Measurements from ENCODE around the gene ECHDC1. TPM values are rescaled to one million over a fixed set of nuclear protein-coding genes. Genes with fewer than 3 reads are reported as not detected.

The ECHDC1 gene
- total and polyA plus RNA-seq, 2 of the 4 experiments (the other 2 are of a cell fraction): 33.1 to 40.3 TPM

GRCh38 chr6:127279815-127280214 is 63.6 kb downstream of the ECHDC1 start:
- in situ Hi-C loops (cut with MboI; ENCODE audit: low sequenced_read_pairs) (no loop called here), intact Hi-C loops (cut with micrococcal nuclease) (no loop called here), dilution Hi-C loops (cut with HindIII; ENCODE audit: low sequenced_read_pairs, unreplicated experiment) (no loop called here)
- no peaks in the 10 kb centered on the region for H3K9me3 ChIP-seq (ENCODE audit: control insufficient read depth, insufficient read depth, low read length)
- TF ChIP-seq MAZ (IDR thresholded peaks at IDR 0.05; ENCODE audit: borderline replicate concordance, low read depth, low read length) (no peak), RAD21 (IDR thresholded peaks at IDR 0.05; ENCODE audit: low read length) (no peak), NFE2L2 (IDR thresholded peaks at IDR 0.05; ENCODE audit: low read depth, low read length) (no peak), MAFK (IDR thresholded peaks at IDR 0.05; ENCODE audit: low read depth, low read length) (no peak), CHD1 (IDR thresholded peaks at IDR 0.05; ENCODE audit: low read depth, low read length) (no peak), CEBPB (IDR thresholded peaks at IDR 0.05; ENCODE audit: low read depth, low read length) (no peak), BHLHE40 (IDR thresholded peaks at IDR 0.05; ENCODE audit: low read depth, low read length) (no peak), FOS (IDR thresholded peaks at IDR 0.05; ENCODE audit: low read depth, low read length) (no peak), SMC3 (IDR thresholded peaks at IDR 0.05; ENCODE audit: low read depth, low read length) (no peak), RFX5 (IDR thresholded peaks at IDR 0.05; ENCODE audit: low read depth, low read length) (no peak), POLR2A (IDR thresholded peaks at IDR 0.05; ENCODE audit: low read depth, low read length) (no peak), RCOR1 (IDR thresholded peaks at IDR 0.05; ENCODE audit: insufficient replicate concordance, low read length) (no peak), MXI1 (IDR thresholded peaks at IDR 0.05; ENCODE audit: borderline replicate concordance, low read depth, low read length) (no peak)
- TF ChIP-seq, protein P1, sequence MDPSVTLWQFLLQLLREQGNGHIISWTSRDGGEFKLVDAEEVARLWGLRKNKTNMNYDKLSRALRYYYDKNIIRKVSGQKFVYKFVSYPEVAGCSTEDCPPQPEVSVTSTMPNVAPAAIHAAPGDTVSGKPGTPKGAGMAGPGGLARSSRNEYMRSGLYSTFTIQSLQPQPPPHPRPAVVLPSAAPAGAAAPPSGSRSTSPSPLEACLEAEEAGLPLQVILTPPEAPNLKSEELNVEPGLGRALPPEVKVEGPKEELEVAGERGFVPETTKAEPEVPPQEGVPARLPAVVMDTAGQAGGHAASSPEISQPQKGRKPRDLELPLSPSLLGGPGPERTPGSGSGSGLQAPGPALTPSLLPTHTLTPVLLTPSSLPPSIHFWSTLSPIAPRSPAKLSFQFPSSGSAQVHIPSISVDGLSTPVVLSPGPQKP (IDR thresholded peaks at IDR 0.05; ENCODE audit: borderline replicate concordance, low read depth, low read length): no peak
- TF ChIP-seq, protein P2, sequence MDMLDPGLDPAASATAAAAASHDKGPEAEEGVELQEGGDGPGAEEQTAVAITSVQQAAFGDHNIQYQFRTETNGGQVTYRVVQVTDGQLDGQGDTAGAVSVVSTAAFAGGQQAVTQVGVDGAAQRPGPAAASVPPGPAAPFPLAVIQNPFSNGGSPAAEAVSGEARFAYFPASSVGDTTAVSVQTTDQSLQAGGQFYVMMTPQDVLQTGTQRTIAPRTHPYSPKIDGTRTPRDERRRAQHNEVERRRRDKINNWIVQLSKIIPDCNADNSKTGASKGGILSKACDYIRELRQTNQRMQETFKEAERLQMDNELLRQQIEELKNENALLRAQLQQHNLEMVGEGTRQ (IDR thresholded peaks at IDR 0.05; ENCODE audit: low read depth, low read length): no peak
- TF ChIP-seq, protein P3, sequence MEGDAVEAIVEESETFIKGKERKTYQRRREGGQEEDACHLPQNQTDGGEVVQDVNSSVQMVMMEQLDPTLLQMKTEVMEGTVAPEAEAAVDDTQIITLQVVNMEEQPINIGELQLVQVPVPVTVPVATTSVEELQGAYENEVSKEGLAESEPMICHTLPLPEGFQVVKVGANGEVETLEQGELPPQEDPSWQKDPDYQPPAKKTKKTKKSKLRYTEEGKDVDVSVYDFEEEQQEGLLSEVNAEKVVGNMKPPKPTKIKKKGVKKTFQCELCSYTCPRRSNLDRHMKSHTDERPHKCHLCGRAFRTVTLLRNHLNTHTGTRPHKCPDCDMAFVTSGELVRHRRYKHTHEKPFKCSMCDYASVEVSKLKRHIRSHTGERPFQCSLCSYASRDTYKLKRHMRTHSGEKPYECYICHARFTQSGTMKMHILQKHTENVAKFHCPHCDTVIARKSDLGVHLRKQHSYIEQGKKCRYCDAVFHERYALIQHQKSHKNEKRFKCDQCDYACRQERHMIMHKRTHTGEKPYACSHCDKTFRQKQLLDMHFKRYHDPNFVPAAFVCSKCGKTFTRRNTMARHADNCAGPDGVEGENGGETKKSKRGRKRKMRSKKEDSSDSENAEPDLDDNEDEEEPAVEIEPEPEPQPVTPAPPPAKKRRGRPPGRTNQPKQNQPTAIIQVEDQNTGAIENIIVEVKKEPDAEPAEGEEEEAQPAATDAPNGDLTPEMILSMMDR (conservative IDR thresholded peaks at IDR 0.05; ENCODE audit: low read depth, low read length): no peak
- no peak overlapping the region for H2BK15ac ChIP-seq (ENCODE audit: low read depth, low read length)
- no peak overlapping the region for H3K4ac ChIP-seq (ENCODE audit: low read depth, low read length)
- H3K4me3 ChIP-seq (ENCODE audit: insufficient read depth, low read depth, low read length): no peak overlapping the region
- ChIA-PET POLR2A (ENCODE audit: unreplicated experiment) (no interaction called here), CTCF (no interaction called here)
- BruUV-seq (replicated peaks): no TSS peak
- H2AFZ ChIP-seq (replicated peaks; ENCODE audit: low read length, poor library complexity): no peak overlapping the region
- H3K27ac ChIP-seq (ENCODE audit: insufficient read depth, low read length): no peak overlapping the region
- H4K5ac ChIP-seq (ENCODE audit: low read depth, low read length): no peak overlapping the region
- H3K9ac ChIP-seq (ENCODE audit: low read depth, low read length): no peak overlapping the region
- peaks cover 2% of the 10 kb centered on the region; the same call in 1 of the 2 replicates for H3K9me1 ChIP-seq (ENCODE audit: insufficient read depth, low read length)
- no peak overlapping the region for H4K91ac ChIP-seq (ENCODE audit: insufficient read depth, low read depth, low read length)
- H2BK20ac ChIP-seq (ENCODE audit: low read depth, low read length): no peak overlapping the region
- H2AK9ac ChIP-seq (replicated peaks; ENCODE audit: low read depth, low read length, poor library complexity): no peak overlapping the region
- H3K56ac ChIP-seq (ENCODE audit: extremely low read depth, insufficient read depth, low read length): no peak overlapping the region
- H3K4me1 ChIP-seq (ENCODE audit: control insufficient read depth, insufficient read depth, low read length): peaks cover 2% of the 10 kb centered on the region; the same call in 1 of the 2 replicates
- H3K14ac ChIP-seq (replicated peaks; ENCODE audit: low read depth, low read length): no peak overlapping the region
- H3K18ac ChIP-seq (ENCODE audit: low read depth, low read length): no peak overlapping the region
- peaks cover 36% of the 10 kb centered on the region for H4K20me1 ChIP-seq (ENCODE audit: insufficient read depth, low read length)
- H2AK5ac ChIP-seq (ENCODE audit: low read depth, low read length): no peak overlapping the region
- H2BK120ac ChIP-seq (ENCODE audit: low read depth, low read length): no peak overlapping the region
- ATAC-seq (ENCODE audit: low read depth): no peak
- H3K36me3 ChIP-seq (ENCODE audit: control insufficient read depth, insufficient read depth, low read length): peaks cover 3% of the 10 kb centered on the region; the same call in 1 of the 2 replicates
- WGBS, 2 experiments (ENCODE audit: extremely low coverage in 2 of 2, insufficient read length in 1 of 2): no CpG with 5 or more reads among the region's 1 CpG
- no peaks in the 10 kb centered on the region for H3K27me3 ChIP-seq (ENCODE audit: control insufficient read depth, insufficient read depth, low read length)
- no peak overlapping the region for H3K4me2 ChIP-seq (ENCODE audit: low read depth, low read length)
- no peak overlapping the region for H3K23ac ChIP-seq (ENCODE audit: low read depth, low read length)
- H2BK5ac ChIP-seq (ENCODE audit: low read depth, low read length, poor library complexity, severe bottlenecking): no peak overlapping the region
- no peak overlapping the region for H4K8ac ChIP-seq (ENCODE audit: low read depth in 2 of 2, low read length in 2 of 2)
- peaks cover 10 to 40% of the 10 kb centered on the region in 2 experiments for H3K79me1 ChIP-seq (ENCODE audit: low read depth in 1 of 2, low read length in 2 of 2)
- no peak for DNase-seq

Measured in IMR-90 (cell line).